ENCODE results near the gene ISM2. TPM values are rescaled to one million over a fixed set of nuclear protein-coding genes. Genes with fewer than 3 reads are reported as not detected.
"Not testable (repeated sequence)": the region's sequence is repeated elsewhere in the genome, so short reads cannot be mapped to it uniquely, and the experiment has no call there.

The ISM2 gene
- total RNA-seq: 0.41 TPM in 1 of 2 replicates, not detected in the other

DNA sequence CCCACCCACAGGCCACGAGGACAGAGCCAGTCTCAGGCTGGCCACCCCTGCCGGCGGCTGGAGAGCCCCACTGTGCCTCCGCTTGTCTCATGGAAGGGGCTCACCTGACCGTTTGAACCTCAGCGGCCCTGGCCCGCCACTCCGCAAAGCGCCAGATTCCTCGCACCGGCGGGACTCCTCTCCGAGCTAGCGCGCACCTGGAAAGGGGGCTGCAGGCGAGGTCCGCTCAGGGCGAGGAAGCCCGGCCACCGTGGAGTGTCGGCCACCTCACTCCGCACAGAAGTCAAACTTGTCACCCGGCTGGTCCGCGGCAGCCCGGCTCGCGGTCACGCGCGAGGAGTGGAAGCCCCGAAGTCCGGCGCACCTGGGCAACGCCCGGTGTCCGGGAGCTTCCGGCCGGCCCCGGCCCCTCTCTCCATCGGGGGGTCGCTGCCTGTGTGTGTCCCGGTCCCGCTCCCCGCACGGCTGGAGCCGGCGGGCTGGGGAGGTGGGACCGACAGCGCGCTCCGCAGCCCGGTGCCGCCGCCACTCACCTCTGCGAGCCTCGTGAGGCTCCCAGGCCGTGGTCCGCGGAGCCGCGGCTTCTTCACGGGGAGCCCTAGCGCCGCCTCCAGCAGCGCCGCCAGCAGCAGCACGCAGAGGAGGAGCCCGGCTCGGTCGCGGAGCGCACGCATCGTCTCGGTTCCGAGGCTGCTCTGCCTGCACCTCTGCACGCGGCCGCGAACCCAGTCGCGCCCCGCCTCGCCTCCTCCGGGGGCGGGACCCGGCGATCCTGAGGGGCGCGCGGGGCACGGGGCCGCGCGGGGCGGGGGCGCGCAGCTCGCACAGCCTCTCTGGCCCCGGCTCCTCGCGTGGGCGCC lies at the start of gene ISM2:
Gene ISM2 (minus strand): TSS at position 697 of the 860 bp plus-strand sequence. CDS start 23 bp downstream, at position 674.
- DNase-seq (ENCODE audit: extremely low read depth, low read depth, low spot score): no peak

DNA sequence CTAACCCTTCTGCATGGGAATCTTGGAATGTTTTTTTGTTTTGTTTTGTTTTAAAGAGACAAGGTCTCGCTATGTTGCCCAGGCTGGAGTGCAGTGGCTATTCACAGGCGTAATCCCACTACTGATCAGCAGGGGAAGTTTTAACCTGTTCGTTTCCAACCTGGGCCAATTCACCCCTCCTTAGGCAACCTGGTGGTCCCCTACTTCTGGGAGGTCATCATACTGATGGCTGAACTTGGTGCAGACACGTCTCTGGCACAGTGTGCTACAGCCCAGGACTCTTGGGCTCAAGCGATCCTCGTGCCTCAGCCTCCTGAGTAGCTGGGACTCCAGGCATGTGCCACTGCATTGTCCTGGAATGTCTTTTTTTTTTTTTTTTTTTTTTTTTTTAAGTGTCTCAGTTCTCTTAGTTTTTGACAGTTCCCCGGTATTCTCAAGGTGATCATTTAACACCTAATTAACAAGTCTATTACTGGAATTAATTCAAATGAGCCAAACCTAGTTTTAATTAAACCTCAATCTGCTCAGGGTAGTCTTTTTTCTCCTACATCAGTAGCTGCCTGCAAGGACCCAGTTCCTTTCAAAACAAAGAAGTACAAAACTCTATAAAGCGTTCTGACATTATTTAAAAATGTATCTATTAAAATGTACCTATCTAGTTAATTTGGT lies 49.0 kb upstream of the ISM2 start:
- DNase-seq (ENCODE audit: extremely low read depth, low read depth, low spot score): no peak

DNA sequence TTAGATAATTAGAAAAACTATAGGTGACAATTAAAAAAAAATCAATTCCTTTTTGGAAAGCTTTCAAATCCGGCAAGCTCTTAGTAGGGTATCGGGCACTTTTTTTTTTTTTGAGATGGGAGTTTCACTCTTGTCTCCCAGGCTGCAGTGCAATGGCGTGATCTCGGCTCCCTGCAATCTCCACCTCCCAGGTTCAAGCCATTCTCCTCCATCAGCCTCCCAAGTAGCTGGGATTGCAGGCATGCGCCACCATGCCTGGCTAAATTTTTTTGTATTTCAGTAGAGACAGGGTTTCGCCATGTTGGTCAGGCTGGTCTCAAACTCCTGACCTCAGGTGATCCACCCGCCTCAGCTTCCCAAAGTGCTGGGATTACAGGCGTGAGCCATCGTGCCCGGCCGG lies 46.6 kb upstream of the ISM2 start:
- DNase-seq (ENCODE audit: extremely low read depth, low read depth, low spot score): not testable (repeated sequence)

DNA sequence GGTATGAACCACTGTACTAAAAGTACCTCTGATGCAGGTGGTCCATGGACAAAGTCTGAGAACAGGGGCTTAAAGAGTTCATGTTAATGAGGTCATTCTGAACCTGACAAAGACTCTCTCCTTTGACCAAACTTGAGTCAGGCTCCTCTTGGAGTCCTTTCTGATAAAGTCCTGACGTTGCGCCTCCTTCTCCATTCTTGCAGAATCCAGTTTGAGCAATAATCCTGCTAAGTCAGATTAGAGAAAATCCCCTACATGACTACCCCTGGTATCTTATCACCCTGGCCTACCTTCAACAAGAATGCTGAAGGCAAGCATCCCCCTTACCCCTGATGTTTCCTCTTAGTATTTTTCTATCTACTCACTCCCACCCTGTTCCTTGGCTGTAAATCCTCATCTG lies 46.0 kb upstream of the ISM2 start:
- no peak for DNase-seq (ENCODE audit: extremely low read depth, low read depth, low spot score)

DNA sequence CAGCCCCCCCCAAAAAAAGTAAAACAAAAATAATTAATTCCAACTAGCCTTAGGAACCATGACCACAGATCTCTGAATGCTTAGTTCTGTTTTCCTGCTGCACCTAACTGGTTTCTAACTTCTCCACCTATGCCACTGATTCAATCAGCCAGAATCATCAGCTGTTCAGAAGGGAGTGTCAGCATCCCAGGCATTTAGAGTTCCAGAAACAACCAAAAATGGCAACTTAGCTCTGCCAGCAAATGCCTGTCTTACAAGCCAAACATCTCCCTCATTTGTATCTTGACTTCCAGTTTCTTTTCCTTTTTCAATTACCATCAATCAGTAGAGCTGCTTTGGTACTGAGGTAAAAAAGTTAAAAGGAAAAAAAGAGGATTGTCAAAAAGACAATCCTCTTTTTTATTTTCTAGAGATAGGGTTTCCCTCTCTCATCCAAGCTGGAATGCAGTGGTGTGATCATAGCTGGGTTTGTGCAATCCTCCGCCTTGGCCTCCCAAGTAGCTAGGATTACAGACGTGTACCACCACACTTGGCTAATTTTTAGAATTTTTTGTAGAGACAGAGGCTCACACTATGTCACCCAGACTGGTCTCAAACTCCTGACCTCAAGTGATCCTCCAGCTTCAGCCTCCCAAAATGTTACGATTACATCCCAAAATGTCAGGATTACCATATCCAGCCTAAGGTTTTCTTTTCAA lies 45.2 kb upstream of the ISM2 start:
- DNase-seq (ENCODE audit: extremely low read depth, low read depth, low spot score): no peak

DNA sequence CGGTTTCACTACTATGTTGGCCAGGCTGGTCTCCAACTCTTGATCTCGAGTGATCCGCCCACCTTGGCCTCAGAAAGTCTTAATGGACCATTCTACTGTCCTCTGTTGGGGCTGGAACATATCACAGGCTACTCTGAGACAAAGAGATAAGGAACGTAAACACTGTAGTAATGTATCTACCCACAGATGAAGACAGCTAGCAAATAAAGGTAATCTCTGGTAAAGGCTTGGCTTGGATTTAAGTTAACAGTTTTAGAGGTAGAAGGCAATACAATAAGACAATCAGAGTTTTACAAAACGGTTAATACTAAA lies 44.6 kb upstream of the ISM2 start:
- DNase-seq (ENCODE audit: extremely low read depth, low read depth, low spot score): no peak

DNA sequence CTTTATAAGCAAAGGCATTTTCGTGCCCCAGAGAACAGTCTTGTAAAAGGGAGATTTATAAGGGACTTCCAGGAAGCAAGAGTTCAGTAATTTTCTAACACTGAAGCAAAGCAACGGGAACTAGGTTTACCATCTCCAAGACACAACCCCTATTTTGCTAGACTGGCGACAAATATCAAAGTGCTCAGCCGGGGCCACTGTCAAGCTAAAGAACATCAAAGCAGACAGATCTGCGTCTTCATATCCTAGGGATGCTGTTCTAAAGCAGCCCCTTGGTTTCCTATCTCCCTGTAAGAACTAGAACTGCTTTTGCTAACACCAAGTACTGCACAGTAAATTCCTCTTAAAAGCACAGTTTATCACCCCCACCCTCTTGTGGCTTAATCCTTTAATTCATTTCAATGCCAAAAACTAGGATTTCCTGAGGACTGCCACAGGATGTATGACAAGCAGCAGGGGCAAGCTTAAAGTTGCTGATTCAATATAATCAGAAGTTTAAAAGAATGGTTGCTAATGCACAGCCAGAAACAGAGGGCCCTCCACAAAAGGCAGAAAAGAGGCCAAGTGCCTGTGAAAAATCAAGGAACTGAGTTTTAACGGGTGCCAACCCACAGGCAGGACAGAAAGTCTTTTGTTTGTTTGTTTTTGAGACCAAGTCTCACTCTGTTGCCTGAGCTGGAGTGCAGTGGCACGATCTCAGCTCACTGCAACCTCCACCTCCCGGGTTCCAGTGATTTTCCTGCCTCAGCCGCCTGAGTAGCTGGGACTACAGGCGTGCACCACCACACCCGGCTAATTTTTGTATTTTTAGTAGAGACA lies 44.0 kb upstream of the ISM2 start:
- peak; percentile 51 for DNase-seq (ENCODE audit: extremely low read depth, low read depth, low spot score)

DNA sequence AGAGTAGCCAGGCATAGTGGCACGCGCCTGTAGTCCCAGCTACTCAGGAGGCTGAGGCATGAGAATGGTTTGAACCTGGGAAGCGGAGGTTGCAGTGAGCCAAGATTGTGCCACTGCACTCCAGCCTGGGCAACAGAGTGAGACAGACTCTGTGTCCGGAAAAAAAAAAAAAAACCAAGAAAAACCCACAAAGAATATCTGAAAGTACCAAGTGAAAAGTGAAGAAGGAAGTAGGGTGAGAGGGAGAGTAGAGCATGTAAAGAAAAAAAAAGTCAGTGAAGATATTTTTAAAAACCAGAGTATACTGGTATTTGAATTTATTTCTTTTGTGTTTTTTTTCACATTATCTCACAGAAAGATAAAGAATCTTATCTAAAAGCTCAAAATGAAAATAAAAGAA lies 43.3 kb upstream of the ISM2 start:
- no peak for DNase-seq (ENCODE audit: extremely low read depth, low read depth, low spot score)

DNA sequence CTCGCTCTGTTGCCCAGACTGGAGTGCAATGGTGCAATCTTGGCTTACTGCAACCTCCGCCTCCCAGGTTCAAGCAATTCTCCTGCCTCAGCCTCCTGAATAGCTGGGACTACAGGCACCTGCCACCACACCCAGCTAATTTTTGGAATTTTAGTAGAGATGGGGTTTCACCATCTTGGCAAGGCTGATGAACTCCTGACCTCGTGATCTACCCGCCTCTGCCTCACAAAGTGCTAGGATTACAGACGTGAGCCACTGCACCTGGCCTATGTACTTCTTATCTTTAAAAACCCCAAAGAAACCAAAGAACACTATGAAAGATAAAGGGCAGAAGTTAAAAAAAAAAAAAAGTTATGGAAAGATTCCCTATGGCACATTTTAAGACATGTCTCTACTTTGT lies 38.3 kb upstream of the ISM2 start:
- not testable (repeated sequence) for DNase-seq (ENCODE audit: extremely low read depth, low read depth, low spot score)

DNA sequence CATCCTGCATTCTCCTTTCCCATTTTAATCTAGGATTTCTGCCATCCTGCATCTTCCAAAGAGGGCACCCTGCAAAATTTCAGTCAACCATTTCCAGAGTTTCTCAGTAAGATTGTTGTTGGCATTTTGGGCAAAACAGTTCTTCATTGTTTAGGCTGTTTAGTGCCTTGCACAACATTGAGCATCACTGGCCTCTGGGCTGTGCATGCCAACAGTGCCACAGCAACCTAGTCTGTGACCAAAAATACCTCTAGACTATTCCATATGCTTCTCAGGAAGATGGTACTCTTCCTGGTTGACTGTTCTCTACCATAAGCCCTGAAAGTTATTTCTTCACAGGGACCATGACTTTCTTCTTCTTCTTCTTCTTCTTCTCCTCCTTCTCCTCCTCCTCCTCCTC lies 32.5 kb upstream of the ISM2 start:
- no peak for DNase-seq (ENCODE audit: extremely low read depth, low read depth, low spot score)

DNA sequence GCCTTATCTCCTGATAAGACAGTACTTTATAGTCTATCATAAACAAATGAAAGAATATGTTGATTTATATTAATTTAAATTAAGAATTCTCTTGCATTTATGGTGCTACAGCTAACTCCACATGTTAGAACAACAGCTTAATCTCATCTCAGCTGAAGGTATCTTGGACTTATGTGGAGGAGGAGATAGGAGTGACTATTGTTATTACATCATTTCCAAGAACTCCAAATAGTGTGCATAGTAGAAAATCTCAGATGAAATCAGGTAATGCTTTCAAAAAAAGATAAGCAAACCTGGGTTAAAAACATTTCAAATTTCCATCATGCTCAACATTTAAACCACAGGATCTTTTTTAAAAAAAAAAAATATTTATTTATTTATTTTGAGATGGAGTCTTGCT lies 31.3 kb upstream of the ISM2 start:
- DNase-seq (ENCODE audit: extremely low read depth, low read depth, low spot score): no peak

DNA sequence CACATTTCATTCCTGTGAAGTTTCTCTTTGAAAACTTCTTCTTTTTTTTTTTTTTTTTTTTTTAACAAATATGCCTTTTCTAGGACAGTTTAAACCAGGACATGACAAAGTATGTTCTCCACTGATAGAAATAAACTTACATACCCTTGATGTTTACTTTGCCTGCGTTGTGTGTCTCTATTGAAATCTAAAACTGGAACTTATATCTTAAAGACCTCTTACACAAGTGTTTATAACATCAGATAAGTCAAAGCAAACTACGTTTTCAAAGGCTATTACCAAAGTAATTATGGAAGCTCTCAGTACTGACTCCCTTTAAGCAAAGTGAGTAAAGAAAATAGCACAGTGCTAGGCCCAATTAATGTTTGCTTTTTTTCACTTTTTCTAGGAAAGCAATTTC lies 30.6 kb upstream of the ISM2 start:
- DNase-seq (ENCODE audit: extremely low read depth, low read depth, low spot score): no peak

DNA sequence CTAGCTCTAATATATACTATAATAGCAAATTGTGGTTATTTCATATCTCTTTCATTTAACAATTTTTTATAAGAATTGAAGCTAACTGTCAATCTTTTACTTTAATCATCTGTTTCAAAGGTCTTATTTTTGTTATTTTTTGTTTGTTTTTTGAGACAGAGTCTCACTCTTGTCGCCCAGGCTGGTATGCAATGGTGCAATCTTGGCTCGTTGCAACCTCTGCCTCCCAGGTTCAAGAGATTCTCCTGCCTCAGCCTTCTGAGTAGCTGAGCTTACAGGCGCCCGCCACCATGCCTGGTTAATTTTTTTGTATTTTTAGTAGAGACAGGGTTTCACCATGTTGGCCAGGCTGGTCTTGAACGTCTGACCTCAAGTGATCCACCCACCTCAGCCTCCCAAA lies 30.1 kb upstream of the ISM2 start:
- DNase-seq (ENCODE audit: extremely low read depth, low read depth, low spot score): not testable (repeated sequence)

DNA sequence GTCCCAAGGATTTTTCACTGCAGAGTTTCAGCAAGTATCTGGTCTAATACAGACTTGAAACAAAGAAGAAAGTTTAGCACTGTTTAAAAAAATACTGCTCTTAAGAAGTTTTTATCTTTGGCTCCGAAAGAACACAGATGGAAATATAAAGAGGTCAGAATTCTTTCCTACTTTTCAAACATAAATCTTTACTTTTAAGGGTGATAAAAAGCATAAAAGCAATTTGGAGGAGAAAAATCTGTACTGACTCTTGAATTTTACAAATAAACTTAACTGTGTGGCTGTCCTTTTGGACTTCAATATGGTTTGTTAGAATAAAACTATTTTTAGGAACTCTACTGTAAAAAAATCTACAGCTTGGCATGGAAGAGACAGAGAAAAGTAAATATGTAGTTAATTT lies 27.6 kb upstream of the ISM2 start:
- no peak for DNase-seq (ENCODE audit: extremely low read depth, low read depth, low spot score)

DNA sequence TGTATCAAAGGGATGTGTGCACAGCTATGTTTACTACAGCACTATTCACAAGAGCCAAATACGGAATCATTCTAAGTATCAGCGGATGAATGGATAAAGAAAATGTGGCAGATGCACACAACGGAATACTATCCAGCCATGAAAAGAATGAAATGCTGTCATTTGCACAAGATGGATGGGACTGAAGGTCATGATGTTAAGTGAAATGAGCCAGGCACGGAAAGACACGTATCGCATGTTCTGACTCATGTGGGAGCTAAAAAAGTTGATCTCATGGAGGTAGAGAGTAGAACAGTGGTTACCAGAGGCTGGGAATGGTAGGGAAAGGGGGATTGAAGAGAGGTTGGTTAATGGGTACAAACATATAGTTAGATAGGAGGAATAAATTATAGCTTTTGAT lies 25.9 kb upstream of the ISM2 start:
- no peak for DNase-seq (ENCODE audit: extremely low read depth, low read depth, low spot score)

DNA sequence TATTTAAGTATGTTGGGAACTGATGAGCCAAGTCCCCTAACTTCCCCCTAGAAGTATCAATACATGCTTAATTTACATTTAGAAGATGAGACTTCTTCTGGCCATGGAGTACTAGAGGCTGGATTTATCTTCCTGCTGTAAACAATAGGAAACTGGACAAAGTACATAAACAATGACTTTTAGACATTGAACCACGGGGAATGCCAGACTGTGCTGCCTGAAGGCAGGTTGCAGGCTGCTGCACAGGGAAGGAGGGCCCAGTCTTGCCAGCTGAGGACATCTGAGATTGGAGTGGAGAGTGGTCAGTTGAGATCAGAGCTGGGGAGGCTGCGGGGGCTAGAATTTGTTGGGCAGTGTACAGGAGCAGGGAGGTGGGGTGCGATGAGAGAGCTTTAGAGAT lies 24.5 kb upstream of the ISM2 start:
- no peak for DNase-seq (ENCODE audit: extremely low read depth, low read depth, low spot score)

DNA sequence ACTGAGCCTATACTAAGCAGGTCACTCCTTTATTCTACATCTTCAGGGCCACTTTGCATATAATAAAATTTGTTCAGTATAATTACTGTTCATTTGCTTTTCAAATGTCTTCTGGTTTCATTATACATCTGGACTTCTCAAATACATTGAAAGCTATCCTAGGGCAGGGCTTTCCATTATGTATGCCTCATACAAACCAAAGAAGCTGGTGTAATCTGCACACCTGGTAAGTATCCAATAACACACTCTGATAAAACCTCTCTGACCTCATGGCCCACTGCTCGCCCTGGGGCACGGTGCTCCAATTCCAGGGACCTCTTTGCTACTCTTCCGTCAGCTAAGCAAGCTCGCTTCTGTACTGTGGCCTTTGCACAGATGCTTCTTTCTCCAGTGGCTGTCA lies 21.9 kb upstream of the ISM2 start:
- DNase-seq (ENCODE audit: extremely low read depth, low read depth, low spot score): no peak

DNA sequence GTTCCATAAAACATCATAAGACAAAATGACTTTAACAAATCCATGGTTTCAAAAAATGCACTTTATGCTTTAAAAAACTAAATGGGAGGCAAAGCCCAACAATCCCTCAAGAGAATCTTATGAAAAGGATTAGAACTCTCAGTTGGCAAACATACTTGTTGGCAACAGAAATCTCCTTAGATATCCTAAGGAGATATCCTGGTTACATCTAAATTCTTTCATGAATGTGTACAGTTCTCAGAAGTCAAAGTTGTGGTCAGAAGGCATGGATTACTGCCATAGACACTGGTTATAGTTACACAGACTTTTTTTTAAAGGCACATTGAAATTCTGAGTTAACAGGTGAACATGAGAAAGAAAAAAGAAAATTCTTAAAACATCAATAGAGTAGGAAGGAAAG lies 17.5 kb upstream of the ISM2 start:
- DNase-seq (ENCODE audit: extremely low read depth, low read depth, low spot score): no peak

DNA sequence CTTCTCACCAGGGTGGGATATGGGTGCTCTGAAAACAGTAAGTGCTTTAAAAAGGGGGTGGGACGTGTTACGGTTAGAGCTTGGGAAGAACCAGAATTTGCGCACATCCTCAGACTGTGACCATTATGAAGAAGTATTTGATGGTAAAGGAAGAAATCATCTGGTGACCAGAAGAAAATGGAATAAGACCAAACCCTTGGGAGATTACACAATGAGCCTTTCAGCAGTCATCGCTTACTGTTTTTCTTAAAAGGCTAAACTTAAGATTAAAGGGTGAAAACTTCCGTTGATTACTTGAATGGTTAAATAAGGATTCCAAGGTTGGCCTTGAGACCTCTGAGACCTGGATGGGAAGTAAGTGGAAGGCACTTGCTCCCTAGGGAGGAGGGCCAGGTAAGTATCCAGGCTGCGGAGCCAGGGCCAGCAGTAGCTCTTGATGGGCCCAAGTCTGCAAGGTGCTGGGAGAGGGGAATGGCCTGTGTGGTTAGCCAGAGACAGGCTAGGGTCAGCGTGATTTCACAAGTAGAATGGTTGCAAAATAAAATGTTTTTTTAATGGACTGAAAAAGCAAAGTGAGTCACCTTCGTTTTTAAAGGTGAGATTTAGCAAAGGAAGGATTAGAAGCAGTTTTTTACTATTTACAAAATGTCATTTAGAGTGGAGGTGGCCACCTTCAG lies 13.0 kb upstream of the ISM2 start:
- no peak for DNase-seq (ENCODE audit: extremely low read depth, low read depth, low spot score)

DNA sequence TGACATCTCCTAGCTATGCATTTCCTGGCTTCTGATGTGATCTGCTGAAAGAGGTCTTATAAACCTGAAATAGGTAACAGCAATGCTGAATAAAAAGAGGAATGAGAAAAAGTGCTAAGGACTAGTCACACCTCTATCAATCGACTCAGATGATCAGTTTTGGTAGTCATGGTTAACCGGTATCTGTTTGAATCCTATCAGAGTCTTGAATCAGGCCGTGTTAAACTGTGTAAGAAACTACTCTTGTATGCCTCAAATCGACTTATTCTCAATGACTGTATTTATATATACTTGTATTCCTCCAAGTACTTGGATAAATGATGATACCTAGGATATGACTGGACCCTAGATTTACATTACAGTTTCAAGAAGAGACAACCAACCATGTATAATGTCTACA lies 10.8 kb upstream of the ISM2 start:
- DNase-seq (ENCODE audit: extremely low read depth, low read depth, low spot score): no peak
